A549 (cell line): ENCODE measurements around the gene MGLL. TPM values are rescaled to one million over a fixed set of nuclear protein-coding genes. Genes with fewer than 3 reads are reported as not detected.

Experiments used
- ATAC-seq, 2 experiments: fragments of 200-7000 bp in 1 of 2; fragments of >200 bp in 1 of 2; cut with Nextera tagmentation in 1 of 2; cut with Tn5 transposase in 1 of 2; 3 replicates each; pipeline versions ENCODE4 v1.8.0 to v1.9.1; 2018 to 2020; ENCODE audit warnings: mild to moderate bottlenecking in 1 of 2, moderate library complexity in 1 of 2
- CTCF ChIA-PET: fragments of 300-600 bp; sonication (Branson Sonifier 250); formaldehyde crosslinking; extraction: SDS; loops from one replicate; lab custom pipeline; 2021; ENCODE audit warnings: antibody characterized with exemption, inconsistent platforms; lab: Yijun Ruan, JAX
- POLR2A ChIA-PET: fragments of 350-600 bp; formaldehyde crosslinking; extraction: SDS; loops from one replicate; lab custom pipeline; 2021; ENCODE audit warnings: antibody characterized with exemption, inconsistent platforms; lab: Yijun Ruan, JAX
- DNase-seq, 2 experiments: peaks; one replicate each; pipeline versions ENCODE4 v3.0.0 to v3.0.0-alpha.2; 2011 to 2016; ENCODE audit warnings: low read depth in 1 of 2, low spot score in 1 of 2
- FAIRE-seq: peaks from 2 replicates; lab custom pipeline; 2011; peaks lifted over from hg19 to GRCh38; lab: Jason Lieb, UNC
- H3K27ac ChIP-seq, 2 experiments: fragments of >200 bp; sonication (Bioruptor Twin); formaldehyde crosslinking; 3 replicates each; pipeline ENCODE4 v1.5.1; 2016 to 2017
- H3K4me1 ChIP-seq: fragments of >200 bp; sonication (Bioruptor Twin); formaldehyde crosslinking; 3 replicates; pipeline ENCODE4 v1.6.1; 2016
- H3K4me2 ChIP-seq: fragments of >200 bp; sonication (Bioruptor Twin); formaldehyde crosslinking; 3 replicates; pipeline ENCODE4 v1.6.1; 2016
- H3K4me3 ChIP-seq: fragments of >200 bp; sonication (Bioruptor Twin); formaldehyde crosslinking; 3 replicates; pipeline ENCODE4 v1.5.1; 2016
- H3K9me3 ChIP-seq: fragments of >200 bp; sonication (Bioruptor Twin); formaldehyde crosslinking; 3 replicates; pipeline ENCODE4 v1.6.1; 2016
- ATOH8 ChIP-seq: fragments of 250-450 bp; sonication (Bioruptor Pico); IDR thresholded peaks from 2 replicates; pipeline ENCODE4 v1.5.0; 2020; ENCODE audit warnings: low read depth, mild to moderate bottlenecking, moderate library complexity
- BHLHE40 ChIP-seq: IDR thresholded peaks from 2 replicates; pipeline ENCODE4 v1.6.1; 2012; ENCODE audit warnings: low read depth, low read length, inconsistent platforms
- EP300 ChIP-seq, 2 experiments: fragments of >200 bp; sonication (Bioruptor Twin); formaldehyde crosslinking; IDR thresholded peaks; 2 replicates in 1 of 2; 3 replicates in 1 of 2; pipeline ENCODE4 v1.6.1; 2016 to 2017
- FOSB ChIP-seq: fragments of 250-450 bp; sonication (Bioruptor Pico); IDR thresholded peaks from 2 replicates; pipeline ENCODE4 v1.5.0; 2020; ENCODE audit warnings: mild to moderate bottlenecking, moderate library complexity
- GATA3 ChIP-seq: IDR thresholded peaks from 2 replicates; pipeline ENCODE4 v1.6.1; 2012; ENCODE audit warnings: borderline replicate concordance
- HDAC2 ChIP-seq: fragments of 200-600 bp; sonication (generic); IDR thresholded peaks from 2 replicates; pipeline ENCODE4 v1.6.1; 2016
- HES2 ChIP-seq: fragments of >200 bp; sonication (Bioruptor Twin); formaldehyde crosslinking; IDR thresholded peaks from 2 replicates; pipeline ENCODE4 v1.6.1; 2016
- MAX ChIP-seq: IDR thresholded peaks from 2 replicates; pipeline ENCODE4 v1.6.1; 2012
- NPAS2 ChIP-seq: fragments of 250-450 bp; sonication (Bioruptor Pico); IDR thresholded peaks from 2 replicates; pipeline ENCODE4 v1.8.0; 2022; ENCODE audit warnings: mild to moderate bottlenecking, moderate library complexity, borderline replicate concordance
- PBX3 ChIP-seq: IDR thresholded peaks from 2 replicates; pipeline ENCODE4 v1.6.1; 2012
- RNF2 ChIP-seq: fragments of 200-600 bp; sonication (generic); IDR thresholded peaks from 2 replicates; pipeline ENCODE4 v1.6.1; 2016; ENCODE audit warnings: low read depth, mild to moderate bottlenecking, antibody characterized with exemption, moderate library complexity, borderline replicate concordance
- SMC3 ChIP-seq: fragments of >200 bp; sonication (Bioruptor Twin); formaldehyde crosslinking; IDR thresholded peaks from 3 replicates; pipeline ENCODE4 v1.6.1; 2018; ENCODE audit warnings: inconsistent platforms
- SREBF2 ChIP-seq: fragments of 450-650 bp; IDR thresholded peaks from 2 replicates; pipeline ENCODE4 v1.6.1; 2014; ENCODE audit warnings: mild to moderate bottlenecking, moderate library complexity
- TFCP2L1 ChIP-seq: fragments of 250-450 bp; sonication (Bioruptor Pico); IDR thresholded peaks from 2 replicates; pipeline ENCODE4 v1.5.0; 2021; ENCODE audit warnings: mild to moderate bottlenecking
- TP53 ChIP-seq: fragments of 250-450 bp; sonication (Bioruptor Pico); IDR thresholded peaks from 2 replicates; pipeline ENCODE4 v1.5.0; 2021; ENCODE audit warnings: mild to moderate bottlenecking, moderate library complexity
- ZC3H11A ChIP-seq: fragments of 450-650 bp; IDR thresholded peaks from 2 replicates; pipeline ENCODE4 v1.6.1; 2014; ENCODE audit warnings: antibody characterized with exemption, mild to moderate bottlenecking
- WGBS: methylation state at CpG from one replicate; pipeline ENCODE4 v1.1.6; 2017; ENCODE audit errors: missing lambda C conversion rate; 5-methylcytosine and 5-hydroxymethylcytosine counted together
- polyA plus RNA-seq, 4 experiments: library from polyadenylated mRNA; depleted of rRNA in 3 of 4; stranded (reverse); fragments of >200 nt; fragmentation: RNase III in 1 of 4; extraction: RNeasy Plus Mini Kit Qiagen cat#74134 plus additional on column Dnase treatment in 1 of 4; gene quantifications; 2 replicates in 3 of 4; 3 replicates in 1 of 4; pipeline ENCODE4 v1.2.3, GENCODE V29; 2011 to 2017
- TF ChIP-seq, protein P1 (sequence below): fragments of 450-650 bp; IDR thresholded peaks from 2 replicates; pipeline ENCODE4 v1.6.1; 2014; ENCODE audit warnings: antibody characterized with exemption
- TF ChIP-seq, protein P2 (sequence below): fragments of 200-600 bp; sonication (generic); IDR thresholded peaks from 2 replicates; pipeline ENCODE4 v1.6.1; 2016; ENCODE audit warnings: antibody characterized with exemption, mild to moderate bottlenecking, moderate library complexity

Gene MGLL
- polyA plus RNA-seq, 2 of the 4 experiments (the other 2 are of a cell fraction): 38.5 to 41.5 TPM

- ATAC-seq (no peak), FAIRE-seq (no peak), DNase-seq (no peak)
- Histone ChIP-seq H3K4me2 (no peak overlapping the region), H3K4me1 (peaks cover 5% of the 10 kb centered on the region; the same call in 1 of the 3 replicates), H3K27ac (no peak overlapping the region), H3K9me3 (no peaks in the 10 kb centered on the region), H3K4me3 (no peak overlapping the region)
- no peak for TF ChIP-seq MAX
- no peak for TF ChIP-seq HES2
- no peak for TF ChIP-seq SMC3
- ChIA-PET POLR2A (no interaction called here), CTCF (no interaction called here)
- WGBS: 74% methylated on average over 5 of the region's 6 CpGs
These were observed 155.1 kb downstream of the MGLL start for GRCh38 chr3:127667119-127667681.

- Histone ChIP-seq H3K4me2 (no peak overlapping the region), H3K4me1 (peaks cover 5% of the 10 kb centered on the region; the same call in 1 of the 3 replicates), H3K4me3 (no peak overlapping the region), H3K27ac (no peak overlapping the region), H3K9me3 (no peaks in the 10 kb centered on the region)
- POLR2A ChIA-PET: no interaction called here
- CTCF ChIA-PET: no interaction called here
- FAIRE-seq (no peak), ATAC-seq (no peak), DNase-seq (no peak)
- TF ChIP-seq MAX: no peak
- no peak for TF ChIP-seq GATA3
- TF ChIP-seq ZC3H11A: no peak
- TF ChIP-seq HDAC2: no peak
- TF ChIP-seq ATOH8: no peak
- TF ChIP-seq SREBF2: no peak
- no peak for TF ChIP-seq PBX3
- TF ChIP-seq HES2: no peak
- no peak for TF ChIP-seq FOSB
- TF ChIP-seq, protein P1, sequence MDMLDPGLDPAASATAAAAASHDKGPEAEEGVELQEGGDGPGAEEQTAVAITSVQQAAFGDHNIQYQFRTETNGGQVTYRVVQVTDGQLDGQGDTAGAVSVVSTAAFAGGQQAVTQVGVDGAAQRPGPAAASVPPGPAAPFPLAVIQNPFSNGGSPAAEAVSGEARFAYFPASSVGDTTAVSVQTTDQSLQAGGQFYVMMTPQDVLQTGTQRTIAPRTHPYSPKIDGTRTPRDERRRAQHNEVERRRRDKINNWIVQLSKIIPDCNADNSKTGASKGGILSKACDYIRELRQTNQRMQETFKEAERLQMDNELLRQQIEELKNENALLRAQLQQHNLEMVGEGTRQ: no peak
- no peak for TF ChIP-seq RNF2
- TF ChIP-seq TFCP2L1 (CRISPR knock-in tag): no peak
- TF ChIP-seq BHLHE40: no peak
- TF ChIP-seq TP53: no peak
- no peak for TF ChIP-seq EP300 (IDR thresholded peaks at IDR 0.05)
- no peak for TF ChIP-seq NPAS2 (CRISPR knock-in tag)
- TF ChIP-seq, protein P2, sequence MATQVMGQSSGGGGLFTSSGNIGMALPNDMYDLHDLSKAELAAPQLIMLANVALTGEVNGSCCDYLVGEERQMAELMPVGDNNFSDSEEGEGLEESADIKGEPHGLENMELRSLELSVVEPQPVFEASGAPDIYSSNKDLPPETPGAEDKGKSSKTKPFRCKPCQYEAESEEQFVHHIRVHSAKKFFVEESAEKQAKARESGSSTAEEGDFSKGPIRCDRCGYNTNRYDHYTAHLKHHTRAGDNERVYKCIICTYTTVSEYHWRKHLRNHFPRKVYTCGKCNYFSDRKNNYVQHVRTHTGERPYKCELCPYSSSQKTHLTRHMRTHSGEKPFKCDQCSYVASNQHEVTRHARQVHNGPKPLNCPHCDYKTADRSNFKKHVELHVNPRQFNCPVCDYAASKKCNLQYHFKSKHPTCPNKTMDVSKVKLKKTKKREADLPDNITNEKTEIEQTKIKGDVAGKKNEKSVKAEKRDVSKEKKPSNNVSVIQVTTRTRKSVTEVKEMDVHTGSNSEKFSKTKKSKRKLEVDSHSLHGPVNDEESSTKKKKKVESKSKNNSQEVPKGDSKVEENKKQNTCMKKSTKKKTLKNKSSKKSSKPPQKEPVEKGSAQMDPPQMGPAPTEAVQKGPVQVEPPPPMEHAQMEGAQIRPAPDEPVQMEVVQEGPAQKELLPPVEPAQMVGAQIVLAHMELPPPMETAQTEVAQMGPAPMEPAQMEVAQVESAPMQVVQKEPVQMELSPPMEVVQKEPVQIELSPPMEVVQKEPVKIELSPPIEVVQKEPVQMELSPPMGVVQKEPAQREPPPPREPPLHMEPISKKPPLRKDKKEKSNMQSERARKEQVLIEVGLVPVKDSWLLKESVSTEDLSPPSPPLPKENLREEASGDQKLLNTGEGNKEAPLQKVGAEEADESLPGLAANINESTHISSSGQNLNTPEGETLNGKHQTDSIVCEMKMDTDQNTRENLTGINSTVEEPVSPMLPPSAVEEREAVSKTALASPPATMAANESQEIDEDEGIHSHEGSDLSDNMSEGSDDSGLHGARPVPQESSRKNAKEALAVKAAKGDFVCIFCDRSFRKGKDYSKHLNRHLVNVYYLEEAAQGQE: no peak
- 88% methylated on average over 2 of the region's 2 CpGs for WGBS
These were observed 155.6 kb downstream of the MGLL start for GRCh38 chr3:127666676-127667075.
